Thyroid gland (tissue), 4 donors: Measurements from ENCODE around the gene GDNF. TPM values are rescaled to one million over a fixed set of nuclear protein-coding genes. Genes with fewer than 3 reads are reported as not detected.

Experiments used
- DNase-seq, 2 donors: peaks; one replicate each; pipeline ENCODE4 v3.0.0-alpha.2; 2019
- H3K27ac ChIP-seq, 3 donors: fragments of 200-600 bp; sonication (generic); 1 replicate in 2 of 3; 2 replicates in 1 of 3; pipeline ENCODE4 v1.5.1; 2016 to 2019; ENCODE audit warnings: mild to moderate bottlenecking in 1 of 3, moderate library complexity in 1 of 3
- H3K27me3 ChIP-seq: fragments of 200-600 bp; sonication (generic); one replicate; pipeline ENCODE4 v1.5.1; 2019
- H3K36me3 ChIP-seq, 2 donors: fragments of 200-600 bp; sonication (generic); one replicate each; pipeline ENCODE4 v1.5.1; 2016 to 2019
- H3K4me1 ChIP-seq, 2 donors: fragments of 200-600 bp; sonication (generic); one replicate each; pipeline ENCODE4 v1.5.1; 2017 to 2019
- H3K4me3 ChIP-seq, 3 donors: fragments of 200-600 bp; sonication (generic); replicated peaks in 1 of 3; 1 replicate in 2 of 3; 2 replicates in 1 of 3; pipeline ENCODE4 v1.5.1; 2016; ENCODE audit warnings: mild to moderate bottlenecking in 1 of 3
- H3K9me3 ChIP-seq: fragments of 200-600 bp; sonication (generic); one replicate; pipeline ENCODE4 v1.5.1; 2017
- POLR2A ChIP-seq, 2 donors: fragments of 450-650 bp; IDR thresholded peaks; one replicate each; pipeline ENCODE4 v1.6.1; 2017; ENCODE audit warnings: antibody characterized with exemption in 2 of 2, mild to moderate bottlenecking in 2 of 2, moderate library complexity in 1 of 2
- whole genome bisulfite sequencing, 2 donors: methylation state at CpG; one replicate each; pipeline ENCODE4 v1.1.5; 2017; 5-methylcytosine and 5-hydroxymethylcytosine counted together
- intact Hi-C: fragments of 100-400 bp; cut with DNase I; formaldehyde crosslinking; loops from one replicate; pipeline ENCODE4 v1.15.1; 2023
- total RNA-seq, 4 donors: library from RNA; depleted of rRNA; stranded (reverse); fragments of >200 nt; gene quantifications; one replicate each; pipeline ENCODE4 v1.2.3, GENCODE V29; 2016
- TF ChIP-seq, protein P1 (sequence below), 6 experiments: fragments of 200-600 bp in 3 of 6; fragments of 450-650 bp in 3 of 6; sonication (generic) in 3 of 6; IDR thresholded peaks; one replicate each; pipeline ENCODE4 v1.5.1; 2016 to 2019; ENCODE audit warnings: antibody characterized with exemption in 6 of 6, mild to moderate bottlenecking in 2 of 6, inconsistent platforms in 1 of 6, moderate library complexity in 1 of 6

The GDNF gene
- total RNA-seq, 4 donors from 2014 or later: not detected

DNA sequence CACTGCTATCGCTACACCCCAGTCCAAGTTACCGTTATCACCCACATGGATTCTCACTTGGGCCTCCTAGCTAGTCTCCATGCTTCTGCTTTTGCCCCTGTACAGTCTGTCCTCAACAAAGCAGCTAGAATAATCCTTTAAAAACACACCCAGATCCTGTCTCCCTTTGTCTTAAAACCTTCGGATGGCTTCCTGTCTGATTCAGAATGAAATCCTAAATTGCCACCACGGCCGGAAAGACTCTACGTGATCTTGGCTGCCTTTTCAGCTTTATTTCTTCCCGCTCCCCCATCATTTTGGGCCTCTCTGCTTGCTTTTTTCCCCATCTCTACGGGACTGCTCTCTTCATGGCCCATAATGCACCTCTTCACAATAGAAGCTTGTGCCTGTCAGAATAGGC is 33.4 kb downstream of the GDNF start:
- Histone ChIP-seq H3K4me3 (no peak overlapping the region), H3K27me3 (no peaks in the 10 kb centered on the region), H3K9me3 (no peaks in the 10 kb centered on the region), H3K4me1 (no peaks in the 10 kb centered on the region), H3K36me3 (no peaks in the 10 kb centered on the region), H3K27ac (no peak overlapping the region)
- 72 to 73% methylated on average over 8 of the region's 8 CpGs for WGBS, 2 donors
- intact Hi-C loops: no loop called here
- DNase-seq: no peak
- TF ChIP-seq, protein P1, sequence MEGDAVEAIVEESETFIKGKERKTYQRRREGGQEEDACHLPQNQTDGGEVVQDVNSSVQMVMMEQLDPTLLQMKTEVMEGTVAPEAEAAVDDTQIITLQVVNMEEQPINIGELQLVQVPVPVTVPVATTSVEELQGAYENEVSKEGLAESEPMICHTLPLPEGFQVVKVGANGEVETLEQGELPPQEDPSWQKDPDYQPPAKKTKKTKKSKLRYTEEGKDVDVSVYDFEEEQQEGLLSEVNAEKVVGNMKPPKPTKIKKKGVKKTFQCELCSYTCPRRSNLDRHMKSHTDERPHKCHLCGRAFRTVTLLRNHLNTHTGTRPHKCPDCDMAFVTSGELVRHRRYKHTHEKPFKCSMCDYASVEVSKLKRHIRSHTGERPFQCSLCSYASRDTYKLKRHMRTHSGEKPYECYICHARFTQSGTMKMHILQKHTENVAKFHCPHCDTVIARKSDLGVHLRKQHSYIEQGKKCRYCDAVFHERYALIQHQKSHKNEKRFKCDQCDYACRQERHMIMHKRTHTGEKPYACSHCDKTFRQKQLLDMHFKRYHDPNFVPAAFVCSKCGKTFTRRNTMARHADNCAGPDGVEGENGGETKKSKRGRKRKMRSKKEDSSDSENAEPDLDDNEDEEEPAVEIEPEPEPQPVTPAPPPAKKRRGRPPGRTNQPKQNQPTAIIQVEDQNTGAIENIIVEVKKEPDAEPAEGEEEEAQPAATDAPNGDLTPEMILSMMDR (IDR thresholded peaks at IDR 0.05): no peak
- TF ChIP-seq POLR2A (IDR thresholded peaks at IDR 0.05): no peak

DNA sequence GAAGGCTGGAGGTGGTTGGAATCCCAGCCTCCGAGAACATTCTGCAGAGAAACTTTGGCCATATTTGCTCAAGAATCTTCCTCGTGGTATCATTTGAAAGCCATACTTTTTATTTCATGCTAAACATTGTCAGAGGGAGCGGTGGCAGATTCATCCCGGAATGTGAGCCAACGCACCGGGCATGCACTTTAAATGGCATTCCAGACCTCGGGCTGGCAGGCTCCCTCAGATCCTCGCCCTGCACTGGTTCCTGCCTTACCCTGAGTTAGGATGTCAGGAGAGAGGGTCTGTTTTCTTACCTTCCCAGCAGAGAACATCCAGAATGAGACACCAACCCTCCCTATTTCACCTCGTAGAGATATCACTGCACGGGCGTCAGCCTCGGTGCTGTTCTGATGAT is 33.8 kb downstream of the GDNF start:
- Histone ChIP-seq H3K9me3 (no peaks in the 10 kb centered on the region), H3K27me3 (no peaks in the 10 kb centered on the region), H3K4me3 (no peak overlapping the region), H3K27ac (no peak overlapping the region), H3K36me3 (no peaks in the 10 kb centered on the region), H3K4me1 (no peaks in the 10 kb centered on the region)
- 83 to 89% methylated on average over 12 of the region's 12 CpGs for WGBS, 2 donors
- no peak for DNase-seq
- intact Hi-C loops: no loop called here
- TF ChIP-seq, protein P1 (IDR thresholded peaks at IDR 0.05): no peak
- no peak for TF ChIP-seq POLR2A (IDR thresholded peaks at IDR 0.05)

DNA sequence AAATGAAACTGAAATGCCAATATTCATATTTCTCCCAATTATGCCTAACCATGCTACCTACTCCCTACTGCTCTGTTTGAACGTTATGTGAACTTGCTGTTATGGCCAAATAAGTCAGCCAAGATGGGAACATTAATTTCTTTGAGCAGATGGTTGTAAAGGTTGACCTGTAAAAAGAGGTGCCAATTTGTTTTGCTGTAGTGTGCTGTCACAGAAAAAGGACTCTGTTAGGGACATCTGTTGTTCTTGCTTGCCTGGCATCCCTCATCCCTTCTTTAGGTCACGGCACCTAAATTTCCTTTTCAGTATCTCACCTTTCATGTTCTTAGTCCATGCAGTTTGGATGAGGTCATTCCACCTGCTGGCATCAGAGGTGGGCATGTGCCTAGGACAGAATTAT is 35.4 kb downstream of the GDNF start:
- H3K27ac ChIP-seq: no peak overlapping the region

DNA sequence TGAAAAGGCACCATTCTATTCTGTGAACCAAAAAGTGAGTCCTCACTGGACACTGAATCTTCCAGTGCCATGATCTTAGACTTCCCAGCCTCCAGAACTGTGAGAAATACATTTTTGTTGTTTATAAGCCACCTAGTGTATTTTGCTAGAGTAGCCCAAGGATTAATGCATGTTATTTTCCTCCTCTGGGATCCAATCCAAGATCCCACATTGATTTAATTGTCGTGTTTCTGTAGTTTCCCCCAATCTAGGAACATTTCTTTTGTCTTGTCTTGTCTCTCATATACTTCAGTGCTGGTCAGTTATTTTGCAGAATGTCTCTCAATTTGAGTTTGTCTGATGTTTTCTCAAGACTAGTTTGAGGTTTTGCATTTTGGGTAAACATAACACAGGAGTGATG is 36.4 kb downstream of the GDNF start:
- DNase-seq: no peak
- H3K27ac ChIP-seq: no peak overlapping the region
- H3K4me3 ChIP-seq: no peak overlapping the region
- TF ChIP-seq, protein P1 (IDR thresholded peaks at IDR 0.05): no peak
- TF ChIP-seq POLR2A (IDR thresholded peaks at IDR 0.05): no peak
- intact Hi-C loops: no loop called here
- WGBS, 2 donors: 39 to 44% methylated on average over 1 of the region's 1 CpG
- no peaks in the 10 kb centered on the region for H3K36me3 ChIP-seq
- no peaks in the 10 kb centered on the region for H3K4me1 ChIP-seq
- no peaks in the 10 kb centered on the region for H3K27me3 ChIP-seq
- no peaks in the 10 kb centered on the region for H3K9me3 ChIP-seq

More for the DNA sequence above, 35.4 kb downstream of the GDNF start:
- no peaks in the 10 kb centered on the region for H3K9me3 ChIP-seq
- no peaks in the 10 kb centered on the region for H3K4me1 ChIP-seq
- DNase-seq: no peak
- intact Hi-C loops: no loop called here
- H3K27me3 ChIP-seq: no peaks in the 10 kb centered on the region
- TF ChIP-seq, protein P1 (IDR thresholded peaks at IDR 0.05): no peak
- TF ChIP-seq POLR2A (IDR thresholded peaks at IDR 0.05): no peak
- H3K4me3 ChIP-seq: no peak overlapping the region
- H3K36me3 ChIP-seq: no peaks in the 10 kb centered on the region
- 73 to 78% methylated on average over 2 of the region's 2 CpGs for WGBS, 2 donors

DNA sequence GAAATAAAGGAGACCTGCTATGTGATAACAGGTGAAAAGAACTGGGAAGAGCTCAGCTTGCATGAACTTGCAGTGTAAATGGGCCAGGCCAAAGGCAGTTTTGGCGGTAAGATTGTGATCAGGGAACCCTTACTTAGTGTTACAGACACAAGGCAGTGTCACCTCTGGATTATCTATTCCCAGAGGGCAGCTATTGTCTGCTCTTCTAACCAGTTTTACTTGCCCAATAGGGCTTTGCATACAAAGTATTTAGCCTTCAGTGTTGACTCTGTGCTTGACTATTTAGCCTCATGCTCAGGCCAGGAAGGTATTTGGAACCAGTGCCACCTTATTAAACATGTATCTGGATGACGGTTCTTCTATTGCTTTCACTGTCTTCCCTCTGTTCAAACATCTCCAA is 38.3 kb downstream of the GDNF start:
- no peak overlapping the region for H3K4me3 ChIP-seq
- no peaks in the 10 kb centered on the region for H3K9me3 ChIP-seq
- no peaks in the 10 kb centered on the region for H3K27me3 ChIP-seq
- TF ChIP-seq POLR2A (IDR thresholded peaks at IDR 0.05): no peak
- TF ChIP-seq, protein P1 (IDR thresholded peaks at IDR 0.05): no peak
- DNase-seq: no peak
- H3K4me1 ChIP-seq: no peaks in the 10 kb centered on the region
- intact Hi-C loops: no loop called here
- no peak overlapping the region for H3K27ac ChIP-seq
- 56 to 72% methylated on average over 2 of the region's 2 CpGs for WGBS, 2 donors
- H3K36me3 ChIP-seq: no peaks in the 10 kb centered on the region
